Thoracic aorta endothelial cell (primary cell): ENCODE results near the gene PPFIA4. TPM values are rescaled to one million over a fixed set of nuclear protein-coding genes. Genes with fewer than 3 reads are reported as not detected.

Experiments used
- total RNA-seq: library from RNA; depleted of rRNA; stranded (reverse); fragments of >200 nt; gene quantifications from 2 replicates; pipeline ENCODE4 v1.2.3, GENCODE V29; 2012

PPFIA4 gene
- 0.29 and 1.5 TPM in 2 replicates for total RNA-seq

GRCh38 chr1:203026031-203026665 lies at the start of gene PPFIA4:
Gene PPFIA4 (plus strand): TSS chr1:203026491. CDS start chr1:203039009, 12,518 bp downstream.

GRCh38 chr1:203006948-203007871 lies 19.1 kb upstream of the PPFIA4 start, which contains the start of gene TMEM183A:
Gene TMEM183A (plus strand): TSS chr1:203007374. CDS start chr1:203007466, 92 bp downstream.

GRCh38 chr1:203085528-203086406 lies 59.5 kb downstream of the PPFIA4 start, which contains the start of gene MYOG:
Gene MYOG (minus strand): TSS chr1:203086012. CDS start chr1:203085961, 51 bp downstream.

GRCh38 chr1:203127666-203128430 lies 101.6 kb downstream of the PPFIA4 start, which contains the start of gene ADORA1:
Gene ADORA1 (plus strand): TSS chr1:203127726. CDS start chr1:203128842, 1,116 bp downstream.

Other genes with a start within 250 kb of the PPFIA4 start
- gene KDM5B, start 218.1 kb upstream of the PPFIA4 start, total RNA-seq: 77.0 and 103 TPM in 2 replicates
- gene PCAT6, start 215.5 kb upstream of the PPFIA4 start, total RNA-seq: not detected in 2 replicates
- gene RABIF, start 137.3 kb upstream of the PPFIA4 start, total RNA-seq: 10.1 and 10.5 TPM in 2 replicates
- gene KLHL12, start 99.3 kb upstream of the PPFIA4 start, total RNA-seq: 26.8 and 30.3 TPM in 2 replicates
- 84.2 and 110 TPM in 2 replicates for gene ADIPOR1, start 68.2 kb upstream of the PPFIA4 start, total RNA-seq
- 22.8 and 25.1 TPM in 2 replicates for gene CYB5R1, start 59.2 kb upstream of the PPFIA4 start, total RNA-seq
- 122 and 126 TPM in 2 replicates for gene TMEM183A, start 19.1 kb upstream of the PPFIA4 start, total RNA-seq
- gene MYOG, start 59.5 kb downstream of the PPFIA4 start, total RNA-seq: not detected in 2 replicates
- gene ADORA1, start 101.2 kb downstream of the PPFIA4 start, total RNA-seq: under 0.01 TPM in 1 of 2 replicates, not detected in the other
- gene MYBPH, start 149.3 kb downstream of the PPFIA4 start, total RNA-seq: not detected in 2 replicates
- gene CHI3L1, start 160.2 kb downstream of the PPFIA4 start, total RNA-seq: 1.7 and 2.9 TPM in 2 replicates
- not detected in 2 replicates for gene CHIT1, start 203.2 kb downstream of the PPFIA4 start, total RNA-seq